HepG2 (cell line): ENCODE data around the gene ENDOD1. TPM values are rescaled to one million over a fixed set of nuclear protein-coding genes. Genes with fewer than 3 reads are reported as not detected.

ENCODE experiments used
- ATAC-seq: fragments of 200-7000 bp; cut with Tn5 transposase; 3 replicates; pipeline ENCODE4 v1.9.1; 2020; ENCODE audit warnings: mild to moderate bottlenecking, moderate library complexity
- BruUV-seq: library from RNA; stranded (reverse); fragments of 400-500 nt; replicated peaks from 2 replicates; lab custom pipeline; 2021; lab: Mats Ljungman, UMichigan
- CTCF ChIA-PET: fragments of 300-600 bp; formaldehyde crosslinking; extraction: SDS; loops from one replicate; lab custom pipeline; 2021; ENCODE audit warnings: low total read pairs, inconsistent platforms, low intra/inter-chr PET ratio; lab: Yijun Ruan, JAX
- POLR2A ChIA-PET: fragments of 350-600 bp; sonication (Branson Sonifier 250); formaldehyde crosslinking; loops from one replicate; lab custom pipeline; 2020; ENCODE audit warnings: antibody characterized with exemption, inconsistent platforms; lab: Yijun Ruan, JAX
- DNase-seq: peaks from one replicate; pipeline ENCODE4 v3.0.0-alpha.2; 2015; ENCODE audit warnings: low spot score
- FAIRE-seq: peaks from 3 replicates; lab custom pipeline; 2011; peaks lifted over from hg19 to GRCh38; lab: Jason Lieb, UNC
- H2AFZ ChIP-seq: one replicate; pipeline ENCODE4 v1.6.1; 2011; ENCODE audit warnings: low read length, inconsistent platforms
- H3K27ac ChIP-seq: fragments of 300-600 bp; 3 replicates; pipeline ENCODE4 v1.8.0; 2011; ENCODE audit warnings: mixed run types, mild to moderate bottlenecking, mixed read lengths, low read length, inconsistent platforms; ENCODE audit not compliant: insufficient read depth; ENCODE audit errors: extremely low read length
- H3K27me3 ChIP-seq, 2 experiments: fragments of 200-600 bp in 1 of 2; 2 replicates in 1 of 2; 3 replicates in 1 of 2; pipeline versions ENCODE4 v1.6.0 to v1.8.0; 2011; ENCODE audit warnings: low read length in 2 of 2, mild to moderate bottlenecking in 2 of 2, moderate library complexity in 2 of 2, inconsistent platforms in 1 of 2; ENCODE audit not compliant: insufficient read depth in 2 of 2, control insufficient read depth in 1 of 2
- H3K36me3 ChIP-seq, 2 experiments: fragments of 200-600 bp in 1 of 2; replicated peaks in 1 of 2; 2 replicates in 1 of 2; 3 replicates in 1 of 2; pipeline versions ENCODE4 v1.5.1 to v1.8.0; 2011; ENCODE audit warnings: low read length in 2 of 2, inconsistent platforms in 1 of 2; ENCODE audit not compliant: insufficient read depth in 2 of 2, control insufficient read depth in 1 of 2
- H3K4me1 ChIP-seq: 2 replicates; pipeline ENCODE4 v1.5.1; 2012; ENCODE audit warnings: low read length, inconsistent platforms; ENCODE audit not compliant: insufficient read depth
- H3K4me2 ChIP-seq: 2 replicates; pipeline ENCODE4 v1.6.0; 2011; ENCODE audit warnings: low read depth, low read length, inconsistent platforms
- H3K4me3 ChIP-seq, 3 experiments: fragments of 200-600 bp in 1 of 3; sonication (generic), shearing (Covaris generic) in 1 of 3; replicated peaks in 1 of 3; 2 replicates each; pipeline ENCODE4 v1.5.1; 2011 to 2016; ENCODE audit warnings: low read length in 3 of 3, inconsistent platforms in 2 of 3, low read depth in 2 of 3, mild to moderate bottlenecking in 2 of 3, control low read depth in 1 of 3, mixed read lengths in 1 of 3; ENCODE audit not compliant: insufficient read depth in 1 of 3
- H3K79me2 ChIP-seq: one replicate; pipeline ENCODE4 v1.6.1; 2011; ENCODE audit warnings: low read length, inconsistent platforms; ENCODE audit not compliant: insufficient read depth
- H3K9ac ChIP-seq: 2 replicates; pipeline ENCODE4 v1.6.0; 2011; ENCODE audit warnings: mild to moderate bottlenecking, low read depth, low read length, inconsistent platforms; ENCODE audit not compliant: insufficient read depth
- H3K9me3 ChIP-seq: 2 replicates; pipeline ENCODE4 v1.5.1; 2012; ENCODE audit warnings: mild to moderate bottlenecking, low read length
- H4K20me1 ChIP-seq: 2 replicates; pipeline ENCODE4 v1.6.0; 2011; ENCODE audit warnings: inconsistent platforms, mild to moderate bottlenecking, low read length, moderate library complexity; ENCODE audit not compliant: insufficient read depth
- CREBL2 ChIP-seq: sonication (generic); formaldehyde crosslinking; IDR thresholded peaks from 2 replicates; pipeline ENCODE4 v1.8.1; 2023; ENCODE audit warnings: missing genetic modification reagents, mild to moderate bottlenecking, borderline replicate concordance
- GABPA ChIP-seq, 2 experiments: IDR thresholded peaks; 2 replicates each; pipeline ENCODE4 v1.6.1; 2011 to 2016; ENCODE audit warnings: low read depth in 2 of 2, low read length in 1 of 2, missing biosample characterization in 1 of 2, missing genetic modification characterization in 1 of 2
- GRHL1 ChIP-seq: sonication (generic); formaldehyde crosslinking; conservative IDR thresholded peaks from 2 replicates; pipeline ENCODE4 v1.8.0; 2022; ENCODE audit warnings: missing genetic modification reagents
- IKZF5 ChIP-seq: IDR thresholded peaks from 2 replicates; pipeline ENCODE4 v1.6.1; 2018; ENCODE audit warnings: missing genetic modification reagents, mild to moderate bottlenecking, missing compliant biosample characterization
- MAX ChIP-seq: IDR thresholded peaks from 2 replicates; pipeline ENCODE4 v1.6.1; 2012; ENCODE audit warnings: inconsistent platforms
- NFE2L2 ChIP-seq: fragments of 150-350 bp; IDR thresholded peaks from 2 replicates; pipeline ENCODE4 v1.6.1; 2014; ENCODE audit warnings: low read length
- NFYB ChIP-seq: sonication (generic); formaldehyde crosslinking; IDR thresholded peaks from 2 replicates; pipeline ENCODE4 v1.4.0; 2020; ENCODE audit warnings: missing genetic modification reagents
- NR1H2 ChIP-seq: sonication (generic); formaldehyde crosslinking; IDR thresholded peaks from 2 replicates; pipeline ENCODE4 v1.8.1; 2022; ENCODE audit warnings: low read depth, missing genetic modification reagents, borderline replicate concordance
- NR2C2 ChIP-seq: sonication (generic); formaldehyde crosslinking; IDR thresholded peaks from 2 replicates; pipeline ENCODE4 v1.4.0; 2020; ENCODE audit warnings: missing genetic modification reagents, mild to moderate bottlenecking, moderate library complexity, borderline replicate concordance
- TFDP1 ChIP-seq: IDR thresholded peaks from 2 replicates; pipeline ENCODE4 v1.6.1; 2016; ENCODE audit warnings: missing compliant biosample characterization, missing genetic modification reagents, borderline replicate concordance
- THAP11 ChIP-seq: IDR thresholded peaks from 2 replicates; pipeline ENCODE4 v1.6.1; 2016; ENCODE audit warnings: missing biosample characterization, missing genetic modification reagents
- XBP1 ChIP-seq: sonication (generic); formaldehyde crosslinking; IDR thresholded peaks from 2 replicates; pipeline ENCODE4 v1.5.0; 2020; ENCODE audit warnings: missing genetic modification reagents
- ZNF564 ChIP-seq: sonication (generic); formaldehyde crosslinking; IDR thresholded peaks from 2 replicates; pipeline ENCODE4 v1.8.1; 2023; ENCODE audit warnings: mild to moderate bottlenecking, missing genetic modification reagents
- ZNF670 ChIP-seq: sonication (generic); formaldehyde crosslinking; IDR thresholded peaks from 2 replicates; pipeline ENCODE4 v1.8.0; 2022; ENCODE audit warnings: mild to moderate bottlenecking, missing genetic modification reagents, borderline replicate concordance
- ZNF737 ChIP-seq: sonication (generic); formaldehyde crosslinking; IDR thresholded peaks from 2 replicates; pipeline ENCODE4 v1.5.0; 2020; ENCODE audit warnings: missing genetic modification reagents, mild to moderate bottlenecking, borderline replicate concordance
- ZNF83 ChIP-seq: sonication (generic); formaldehyde crosslinking; IDR thresholded peaks from 2 replicates; pipeline ENCODE4 v1.4.0; 2020; ENCODE audit warnings: missing genetic modification reagents, mild to moderate bottlenecking, borderline replicate concordance
- ZNF841 ChIP-seq: sonication (generic); formaldehyde crosslinking; IDR thresholded peaks from 2 replicates; pipeline ENCODE4 v1.8.1; 2023; ENCODE audit warnings: missing genetic modification reagents, borderline replicate concordance
- WGBS: methylation state at CpG from one replicate; pipeline ENCODE4 v1.1.6; 2017; ENCODE audit warnings: low lambda C conversion rate; 5-methylcytosine and 5-hydroxymethylcytosine counted together
- in situ Hi-C: cut with HindIII; loops from 2 replicates; pipeline ENCODE4 v1.10.0; 2017; ENCODE audit warnings: low pct_unique_long_range_greater_than_20kb; ENCODE audit not compliant: extremely low pct_ligation_motif_present
- intact Hi-C: fragments of 100-400 bp; cut with micrococcal nuclease; formaldehyde crosslinking; loops from one replicate; pipeline ENCODE4 v1.10.0; 2022; ENCODE audit not compliant: unreplicated experiment
- polyA plus RNA-seq, 8 experiments: library from polyadenylated mRNA; depleted of rRNA in 3 of 8; stranded (reverse) in 7 of 8; unstranded in 1 of 8; fragments of >200 nt; fragmentation: Illumina TruSeq in 4 of 8; extraction: Trizol in 4 of 8; gene quantifications; 2 replicates each; pipeline versions ENCODE4 v1.2.1 to v1.2.3, GENCODE V29; 2011 to 2016; ENCODE audit warnings: low read depth in 4 of 8, missing spikeins in 1 of 8, mixed read lengths in 1 of 8; ENCODE audit not compliant: insufficient read depth in 1 of 8
- total RNA-seq, 5 experiments: library from RNA; depleted of rRNA; stranded (reverse); fragments of >200 nt; fragmentation: Illumina TruSeq; extraction: Trizol; gene quantifications; 2 replicates each; pipeline ENCODE4 v1.2.3, GENCODE V29; 2016; ENCODE audit warnings: low read depth in 1 of 5

ENDOD1 gene
- total and polyA plus RNA-seq, 2 of the 13 experiments (the other 11 are each of a cell fraction or from before 2014, with no cell fraction given) = 2.0 to 6.8 TPM

- no peak overlapping the region for H3K27ac ChIP-seq
- no peak overlapping the region for H3K4me3 ChIP-seq
- no peak overlapping the region for H3K9ac ChIP-seq
- no peaks in the 10 kb centered on the region for H3K4me1 ChIP-seq
- H3K4me2 ChIP-seq = no peak overlapping the region
- TF ChIP-seq ZNF670 (CRISPR knock-in tag) = no peak
- no peak for TF ChIP-seq IKZF5 (CRISPR knock-in tag)
- no peak for TF ChIP-seq ZNF83 (CRISPR knock-in tag)
- no peak for TF ChIP-seq NFYB (CRISPR knock-in tag)
- no peak for TF ChIP-seq MAX
- no peak for TF ChIP-seq NR2C2 (CRISPR knock-in tag)
- TF ChIP-seq GRHL1 (CRISPR knock-in tag) = no peak
- TF ChIP-seq GABPA (IDR thresholded peaks at IDR 0.05; ENCODE audit: low read depth, low read length) = no peak
- no peak for TF ChIP-seq GABPA (CRISPR knock-in tag; IDR thresholded peaks at IDR 0.05; ENCODE audit: low read depth)
- TF ChIP-seq THAP11 = no peak
- no peak for TF ChIP-seq ZNF841
- no peak for TF ChIP-seq NR1H2
- TF ChIP-seq ZNF737 (CRISPR knock-in tag) = no peak
- TF ChIP-seq ZNF564 = no peak
- TF ChIP-seq NFE2L2 = no peak
- no peak for TF ChIP-seq XBP1
- no peak for TF ChIP-seq TFDP1 (CRISPR knock-in tag)
- TF ChIP-seq CREBL2 (CRISPR knock-in tag) = no peak
- TF ChIP-seq, all 625 proteins: peak for 0
- no peak for ATAC-seq
- intact Hi-C loops = no loop called here
- BruUV-seq = no TSS peak
- no peak for FAIRE-seq
- Histone ChIP-seq H3K9me3 (no peaks in the 10 kb centered on the region), H3K27me3 (no peaks in the 10 kb centered on the region), H3K79me2 (no peaks in the 10 kb centered on the region), H2AFZ (no peak overlapping the region), H4K20me1 (no peaks in the 10 kb centered on the region), H3K36me3 (no peaks in the 10 kb centered on the region)
- in situ Hi-C loops = no loop called here
- ChIA-PET CTCF (no interaction called here), POLR2A (no interaction called here)
- WGBS = 60% methylated on average over 1 of the region's 1 CpG
- no peak for DNase-seq
Observed at GRCh38 chr11:95101935-95102334, 12.3 kb downstream of the ENDOD1 start.
